HG03045 (cell line): ENCODE measurements around the gene AMBP.

Source experiments
- ATAC-seq: cut with Tn5 transposase; IDR thresholded peaks from one replicate; pipeline ENCODE4 v1.9.1; 2021; ENCODE audit warnings: mild to moderate bottlenecking, moderate library complexity; ENCODE audit not compliant: unreplicated experiment

Gene AMBP

DNA sequence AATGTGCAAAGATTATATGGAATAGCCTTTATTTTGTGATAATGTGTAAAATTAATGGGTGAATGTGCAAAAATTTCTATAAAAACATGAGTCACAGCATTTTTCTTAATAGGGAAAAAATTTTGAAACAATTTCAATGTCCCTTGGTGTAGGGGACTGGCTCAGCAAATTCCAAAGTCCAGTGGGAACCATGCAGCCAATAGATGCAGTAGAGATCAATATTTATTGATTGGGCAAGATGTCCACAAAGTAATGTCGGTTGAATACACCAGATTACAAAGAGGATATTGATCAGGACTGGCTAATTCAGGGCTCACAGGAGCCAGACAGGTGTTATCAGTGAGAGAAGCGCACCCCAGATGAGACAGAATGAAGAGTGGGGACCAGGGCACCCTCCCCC, 62.5 kb downstream of the AMBP start:
- no peak for ATAC-seq

DNA sequence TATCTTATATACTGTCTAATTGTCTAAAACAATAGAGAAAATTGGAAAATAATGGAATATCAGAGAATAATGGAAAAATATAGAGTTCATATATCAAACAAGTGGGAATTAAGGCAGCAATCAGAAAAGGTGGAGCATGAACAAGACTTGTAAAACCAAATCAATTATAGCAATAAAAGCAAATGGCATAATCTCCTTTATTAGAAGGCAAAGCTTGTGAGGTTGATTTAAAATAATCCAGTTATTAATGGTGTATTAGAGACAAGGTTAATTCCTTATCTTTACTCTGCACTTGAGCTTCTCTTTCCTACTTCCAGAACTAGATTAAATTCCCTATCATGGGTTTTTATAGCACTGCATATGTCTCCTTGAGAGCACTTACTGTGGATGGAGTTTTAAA, 64.1 kb downstream of the AMBP start:
- no peak for ATAC-seq

DNA sequence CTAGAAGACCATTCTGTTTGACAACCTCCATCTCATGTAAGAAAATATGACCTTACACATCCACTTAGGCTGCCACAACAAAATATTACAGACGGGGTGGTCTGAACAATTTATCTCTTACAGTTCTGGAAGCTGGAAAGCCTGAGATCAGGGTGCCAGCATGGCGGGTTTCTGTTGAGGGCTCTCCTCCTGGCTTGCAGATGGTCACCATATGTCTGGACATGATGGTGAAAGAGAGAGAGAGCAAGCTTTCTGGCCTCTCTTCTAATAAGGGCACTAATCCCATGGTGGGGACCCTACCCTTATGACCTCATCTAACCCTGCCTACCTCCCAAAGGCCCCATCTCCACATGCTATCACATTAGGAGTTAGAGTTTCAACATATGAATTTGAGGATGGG, 66.0 kb downstream of the AMBP start:
- ATAC-seq, result no peak

DNA sequence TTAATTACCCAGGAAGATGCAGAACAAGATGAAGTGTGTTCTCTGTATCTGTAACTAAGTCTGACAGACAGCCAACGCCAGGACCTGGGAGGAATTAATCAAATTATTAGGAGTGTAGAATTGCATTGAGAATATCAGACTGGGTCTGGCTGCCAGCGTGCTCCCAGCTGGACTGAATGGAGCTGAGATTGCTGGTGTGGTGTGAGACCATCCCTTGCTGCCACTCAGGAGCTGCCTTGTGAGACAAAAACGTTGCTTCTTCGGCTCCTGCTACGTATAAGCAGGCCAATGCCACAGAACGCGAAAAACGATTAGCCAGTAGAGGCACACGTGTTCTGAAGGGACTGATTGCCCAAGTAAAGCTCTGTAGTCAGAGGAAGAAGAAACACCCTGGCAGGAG, 66.8 kb downstream of the AMBP start:
- ATAC-seq, result no peak
